ENCODE results near the gene BORCS6. TPM values are rescaled to one million over a fixed set of nuclear protein-coding genes. Genes with fewer than 3 reads are reported as not detected.

Gene BORCS6
- total and polyA plus RNA-seq, 2 of the 13 experiments (the other 11 are each of a cell fraction or from before 2014, with no cell fraction given), result 2.0 to 5.1 TPM

GRCh38 chr17:8162233-8162996 lies 27.6 kb downstream of the BORCS6 start, which contains the start of gene VAMP2 (continued):
- TF ChIP-seq HDAC1 (CRISPR knock-in tag; IDR thresholded peaks at IDR 0.05) (peak; percentile 52; the same call in 1 of the 2 replicates), MAZ (IDR thresholded peaks at IDR 0.05; ENCODE audit: borderline replicate concordance, low read depth, low read length) (no peak), MAZ (CRISPR knock-in tag; IDR thresholded peaks at IDR 0.05; ENCODE audit: low read depth) (0 out of 2 replicates have a peak, but pooled peaks have one; percentile 14), SRF (IDR thresholded peaks at IDR 0.05; ENCODE audit: low read depth, low read length) (no peak), KAT7 (CRISPR knock-in tag; IDR thresholded peaks at IDR 0.05; ENCODE audit: borderline replicate concordance) (peak; percentile 57; the same call in 1 of the 2 replicates), PHF8 (CRISPR knock-in tag; IDR thresholded peaks at IDR 0.05) (peak; percentile 73), MAFG (CRISPR knock-in tag; IDR thresholded peaks at IDR 0.05) (peak; percentile 15; the same call in 1 of the 2 replicates), ZNF691 (CRISPR knock-in tag; IDR thresholded peaks at IDR 0.05; ENCODE audit: borderline replicate concordance, low read depth) (0 out of 2 replicates have a peak, but pooled peaks have one; percentile 23), ZXDC (CRISPR knock-in tag; IDR thresholded peaks at IDR 0.05) (0 out of 2 replicates have a peak, but pooled peaks have one; percentile 63), MYC (CRISPR knock-in tag; IDR thresholded peaks at IDR 0.05; ENCODE audit: borderline replicate concordance) (peak; percentile 17; the same call in 1 of the 2 replicates), ZNF354B (CRISPR knock-in tag; IDR thresholded peaks at IDR 0.05) (0 out of 2 replicates have a peak, but pooled peaks have one; percentile 46), HMGXB4 (CRISPR knock-in tag; IDR thresholded peaks at IDR 0.05; ENCODE audit: borderline replicate concordance in 1 of 2, low read depth in 1 of 2) (peak; percentile 17 to 37; a peak in 2 of 4 replicates), MTA3 (CRISPR knock-in tag; IDR thresholded peaks at IDR 0.05) (no peak), ZNF543 (CRISPR knock-in tag; IDR thresholded peaks at IDR 0.05) (0 out of 2 replicates have a peak, but pooled peaks have one; percentile 14), BORCS8-MEF2B (CRISPR knock-in tag; IDR thresholded peaks at IDR 0.05) (no peak), ZNF792 (CRISPR knock-in tag; IDR thresholded peaks at IDR 0.05) (no peak), SP4 (CRISPR knock-in tag; IDR thresholded peaks at IDR 0.05) (peak; percentile 60; the same call in 1 of the 2 replicates), ZBTB4 (CRISPR knock-in tag; IDR thresholded peaks at IDR 0.05; ENCODE audit: borderline replicate concordance) (0 out of 2 replicates have a peak, but pooled peaks have one; percentile 44), HES4 (CRISPR knock-in tag; IDR thresholded peaks at IDR 0.05; ENCODE audit: borderline replicate concordance) (peak; percentile 89), ZNF546 (CRISPR knock-in tag; conservative IDR thresholded peaks at IDR 0.05) (no peak)

Measured in HepG2 (cell line).